PC-3 (cell line): ENCODE results near the gene HDHD3. TPM values are rescaled to one million over a fixed set of nuclear protein-coding genes. Genes with fewer than 3 reads are reported as not detected.

Experiments used
- ATAC-seq: fragments of 200-7000 bp; cut with Tn5 transposase; 2 replicates; pipeline ENCODE4 v1.9.1; 2020; ENCODE audit warnings: mild to moderate bottlenecking, moderate library complexity
- BruUV-seq: library from RNA; stranded (reverse); fragments of 400-500 nt; replicated peaks from 2 replicates; lab custom pipeline; 2021; lab: Mats Ljungman, UMichigan
- CTCF ChIA-PET: fragments of 300-600 bp; sonication (Branson Sonifier 250); formaldehyde crosslinking; loops from one replicate; lab custom pipeline; 2022; ENCODE audit warnings: antibody characterized with exemption; lab: Charles Lee
- POLR2A ChIA-PET: fragments of 300-600 bp; sonication (Branson Sonifier 250); formaldehyde crosslinking; loops from one replicate; lab custom pipeline; 2022; ENCODE audit warnings: antibody characterized with exemption; ENCODE audit not compliant: unreplicated experiment; lab: Charles Lee
- DNase-seq: peaks from one replicate; pipeline ENCODE4 v3.0.0-alpha.2; 2015
- H2AFZ ChIP-seq: fragments of 300-600 bp; sonication (generic); 2 replicates; pipeline ENCODE4 v1.6.0; 2016; ENCODE audit warnings: antibody characterized with exemption, low read length
- H3F3A ChIP-seq: fragments of 300-600 bp; sonication (generic); one replicate; pipeline ENCODE4 v1.6.0; 2017; ENCODE audit warnings: antibody characterized with exemption, low read length, control low read depth, mild to moderate bottlenecking; ENCODE audit not compliant: unreplicated experiment
- H3K27ac ChIP-seq: fragments of 300-600 bp; sonication (generic); 2 replicates; pipeline ENCODE4 v1.5.1; 2016; ENCODE audit warnings: mild to moderate bottlenecking, low read length
- H3K27me3 ChIP-seq: fragments of 300-600 bp; sonication (generic); 2 replicates; pipeline ENCODE4 v1.6.1; 2016; ENCODE audit warnings: low read length, mixed read lengths
- H3K36me3 ChIP-seq: fragments of 300-600 bp; sonication (generic); 2 replicates; pipeline ENCODE4 v1.6.1; 2016; ENCODE audit warnings: low read depth, mixed run types, low read length, mixed read lengths
- H3K4me1 ChIP-seq: fragments of 300-600 bp; sonication (generic); 2 replicates; pipeline ENCODE4 v1.5.1; 2016; ENCODE audit warnings: low read length; ENCODE audit not compliant: insufficient read depth
- H3K4me2 ChIP-seq: fragments of 300-600 bp; sonication (generic); 2 replicates; pipeline ENCODE4 v1.6.0; 2016; ENCODE audit warnings: low read length
- H3K4me3 ChIP-seq: fragments of 300-600 bp; sonication (generic); 2 replicates; pipeline ENCODE4 v1.5.1; 2016; ENCODE audit warnings: mild to moderate bottlenecking, low read length, mixed read lengths
- H3K79me2 ChIP-seq: fragments of 300-600 bp; sonication (generic); 2 replicates; pipeline ENCODE4 v1.6.1; 2017; ENCODE audit warnings: low read length, mixed read lengths
- H3K9ac ChIP-seq: fragments of 300-600 bp; sonication (generic); 2 replicates; pipeline ENCODE4 v1.6.0; 2016; ENCODE audit warnings: mild to moderate bottlenecking, low read length
- H3K9me2 ChIP-seq: fragments of 300-600 bp; sonication (generic); replicated peaks from 2 replicates; pipeline ENCODE4 v1.6.1; 2016; ENCODE audit warnings: mixed run types, low read length, mixed read lengths
- H3K9me3 ChIP-seq: fragments of 300-600 bp; sonication (generic); 2 replicates; pipeline ENCODE4 v1.6.1; 2016; ENCODE audit warnings: low read length, mixed read lengths
- H4K20me1 ChIP-seq: fragments of 300-600 bp; sonication (generic); 2 replicates; pipeline ENCODE4 v1.6.1; 2016; ENCODE audit warnings: low read length, mixed read lengths
- CTCF ChIP-seq: fragments of 300-600 bp; sonication (generic); conservative IDR thresholded peaks from 2 replicates; pipeline ENCODE4 v1.5.1; 2017; ENCODE audit warnings: antibody characterized with exemption, low read depth, mild to moderate bottlenecking, low read length
- EZH2 ChIP-seq: fragments of 300-600 bp; sonication (generic); IDR thresholded peaks from one replicate; pipeline ENCODE4 v1.6.1; 2017; ENCODE audit warnings: antibody characterized with exemption, mild to moderate bottlenecking, low read length; ENCODE audit not compliant: unreplicated experiment
- EZH2phosphoT487 ChIP-seq: fragments of 300-600 bp; sonication (generic); IDR thresholded peaks from 2 replicates; pipeline ENCODE4 v1.6.1; 2018; ENCODE audit warnings: mild to moderate bottlenecking, antibody characterized with exemption, low read length, borderline replicate concordance
- intact Hi-C: fragments of 100-400 bp; cut with micrococcal nuclease; formaldehyde crosslinking; loops from 2 replicates; pipeline ENCODE4 v1.9.0; 2023
- total RNA-seq: library from RNA; depleted of rRNA; stranded (reverse); fragments of >200 nt; gene quantifications from 2 replicates; pipeline ENCODE4 v1.2.3, GENCODE V29; 2014

The HDHD3 gene
- total RNA-seq, 1 experiment from 2014 or later, result 17.8 TPM

- BruUV-seq, result no TSS peak
- intact Hi-C loops, result no loop called here
- H3K36me3 ChIP-seq, result no peaks in the 10 kb centered on the region; the same call in 1 of the 2 replicates
- no peaks in the 10 kb centered on the region for H3F3A ChIP-seq
- CTCF ChIA-PET, result no interaction called here
- H3K4me3 ChIP-seq, result no peak overlapping the region
- TF ChIP-seq EZH2phosphoT487 (no peak), EZH2 (no peak), CTCF (no peak)
- POLR2A ChIA-PET, result no interaction called here
- no peaks in the 10 kb centered on the region for H3K27me3 ChIP-seq
- H3K27ac ChIP-seq, result no peak overlapping the region
- no peak overlapping the region for H3K4me2 ChIP-seq
- H4K20me1 ChIP-seq, result no peaks in the 10 kb centered on the region
- DNase-seq (no peak), ATAC-seq (no peak)
- H3K9me2 ChIP-seq, result no peaks in the 10 kb centered on the region
- H3K9me3 ChIP-seq, result no peaks in the 10 kb centered on the region
- no peaks in the 10 kb centered on the region for H3K4me1 ChIP-seq
- no peak overlapping the region for H3K9ac ChIP-seq
- no peaks in the 10 kb centered on the region for H3K79me2 ChIP-seq
- H2AFZ ChIP-seq, result no peak overlapping the region
These were observed 12.7 kb upstream of the HDHD3 start for GRCh38 chr9:113389451-113389850.

- CTCF ChIA-PET, result no interaction called here
- no peaks in the 10 kb centered on the region for H3K9me2 ChIP-seq
- BruUV-seq, result no TSS peak
- DNase-seq, result no peak
- no peaks in the 10 kb centered on the region for H3K27me3 ChIP-seq
- no peaks in the 10 kb centered on the region for H3K79me2 ChIP-seq
- no peak for TF ChIP-seq EZH2phosphoT487
- no peak for TF ChIP-seq CTCF
- no peak for TF ChIP-seq EZH2
- POLR2A ChIA-PET, result no interaction called here
- no peaks in the 10 kb centered on the region for H3F3A ChIP-seq
- no peak overlapping the region for H3K4me3 ChIP-seq
- no peaks in the 10 kb centered on the region for H3K4me1 ChIP-seq
- H3K4me2 ChIP-seq, result no peak overlapping the region
- H2AFZ ChIP-seq, result no peak overlapping the region
- no peaks in the 10 kb centered on the region for H3K9me3 ChIP-seq
- H3K36me3 ChIP-seq, result no peaks in the 10 kb centered on the region; the same call in 1 of the 2 replicates
- H3K27ac ChIP-seq, result no peak overlapping the region
- intact Hi-C loops, result no loop called here
- H4K20me1 ChIP-seq, result no peaks in the 10 kb centered on the region
- no peak overlapping the region for H3K9ac ChIP-seq
- ATAC-seq, result no peak
These were observed 12.0 kb upstream of the HDHD3 start for GRCh38 chr9:113388833-113389232.

GRCh38 chr9:113387560-113388230 is 10.9 kb upstream of the HDHD3 start:
- no peak for ATAC-seq

More at GRCh38 chr9:113387560-113388230, 10.9 kb upstream of the HDHD3 start:
- POLR2A ChIA-PET, result no interaction called here
- no peak overlapping the region for H3K4me3 ChIP-seq
- H3K9me3 ChIP-seq, result no peaks in the 10 kb centered on the region
- TF ChIP-seq EZH2, result no peak
- TF ChIP-seq EZH2phosphoT487, result no peak
- TF ChIP-seq CTCF, result no peak
- no peaks in the 10 kb centered on the region for H3K4me1 ChIP-seq
- H3K36me3 ChIP-seq, result no peaks in the 10 kb centered on the region; the same call in 1 of the 2 replicates
- H3K79me2 ChIP-seq, result no peaks in the 10 kb centered on the region
- no peaks in the 10 kb centered on the region for H3K27me3 ChIP-seq
- no peak for DNase-seq
- no TSS peak for BruUV-seq
- no peak overlapping the region for H3K4me2 ChIP-seq
- CTCF ChIA-PET, result no interaction called here
- H3K9me2 ChIP-seq, result no peaks in the 10 kb centered on the region
- no peak overlapping the region for H2AFZ ChIP-seq
- H3K27ac ChIP-seq, result no peak overlapping the region
- intact Hi-C loops, result no loop called here
- H3F3A ChIP-seq, result no peaks in the 10 kb centered on the region
- no peak overlapping the region for H3K9ac ChIP-seq
- H4K20me1 ChIP-seq, result no peaks in the 10 kb centered on the region
